Fibroblast of pulmonary artery (primary cell): ENCODE measurements around the gene ZNF30.

Source experiments
- DNase-seq: peaks from one replicate; pipeline ENCODE4 v3.0.0-alpha.2; 2010; ENCODE audit warnings: low read depth
- H3K4me3 ChIP-seq: replicated peaks from 2 replicates; pipeline ENCODE4 v1.5.1; 2011; ENCODE audit warnings: low read depth, mild to moderate bottlenecking, control low read depth, low read length, moderate library complexity
- CTCF ChIP-seq: IDR thresholded peaks from 2 replicates; pipeline ENCODE4 v1.5.1; 2011; ENCODE audit warnings: mild to moderate bottlenecking, control low read depth, low read length, inconsistent platforms; ENCODE audit errors: missing control alignments

Gene ZNF30

GRCh38 chr19:34975056-34975455, 48.4 kb downstream of the ZNF30 start:
- TF ChIP-seq CTCF: no peak
- DNase-seq: no peak
- H3K4me3 ChIP-seq: no peak overlapping the region

- H3K4me3 ChIP-seq: no peak overlapping the region
- DNase-seq: no peak
- TF ChIP-seq CTCF: no peak
Measured at GRCh38 chr19:34976611-34977010, 49.9 kb downstream of the ZNF30 start.

DNA sequence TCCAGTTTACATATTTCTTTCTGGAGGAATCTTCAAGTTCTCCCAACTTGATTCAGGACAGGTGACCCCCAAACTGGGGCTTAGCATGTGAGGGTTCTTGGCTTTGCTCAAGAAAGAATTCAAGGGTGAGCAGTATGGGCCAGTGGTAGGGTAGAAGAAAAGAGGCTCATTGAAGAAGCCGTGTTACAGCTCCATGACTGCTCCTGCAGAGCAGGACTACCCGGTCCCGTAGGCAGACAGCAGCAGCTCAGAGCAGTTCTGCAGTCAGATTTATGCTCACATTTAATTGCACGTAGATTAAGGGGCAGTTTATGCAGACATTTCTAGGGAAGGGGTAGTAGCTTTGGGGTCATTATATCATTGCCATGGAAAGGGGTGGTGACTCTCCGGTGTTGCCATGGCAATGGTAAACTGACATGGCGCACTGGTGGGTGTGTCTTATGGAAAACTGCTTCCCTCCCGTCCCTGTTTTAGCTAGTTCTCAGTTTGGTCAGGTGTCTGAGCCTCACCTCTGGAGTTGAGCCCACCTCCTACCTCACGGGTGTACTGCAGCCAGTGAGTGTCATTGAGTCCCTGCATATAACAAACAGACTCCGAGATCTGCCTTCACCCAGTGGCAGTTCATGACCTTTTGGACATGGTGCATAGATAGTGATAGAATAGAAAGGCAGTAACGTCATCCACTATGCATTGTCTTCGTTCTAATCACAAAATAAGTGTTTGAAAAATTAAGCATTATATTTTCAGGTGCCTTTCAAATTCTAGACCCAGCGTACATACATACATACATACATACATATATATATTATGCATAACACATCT, 53.3 kb downstream of the ZNF30 start:
- no peak for TF ChIP-seq CTCF
- DNase-seq: no peak
- H3K4me3 ChIP-seq: no peak overlapping the region

- no peak overlapping the region for H3K4me3 ChIP-seq
- TF ChIP-seq CTCF: no peak
- DNase-seq: no peak
Measured at GRCh38 chr19:34982275-34982674, 55.6 kb downstream of the ZNF30 start.

GRCh38 chr19:34983786-34984185, 57.1 kb downstream of the ZNF30 start:
- no peak for DNase-seq
- no peak for TF ChIP-seq CTCF
- H3K4me3 ChIP-seq: no peak overlapping the region

DNA sequence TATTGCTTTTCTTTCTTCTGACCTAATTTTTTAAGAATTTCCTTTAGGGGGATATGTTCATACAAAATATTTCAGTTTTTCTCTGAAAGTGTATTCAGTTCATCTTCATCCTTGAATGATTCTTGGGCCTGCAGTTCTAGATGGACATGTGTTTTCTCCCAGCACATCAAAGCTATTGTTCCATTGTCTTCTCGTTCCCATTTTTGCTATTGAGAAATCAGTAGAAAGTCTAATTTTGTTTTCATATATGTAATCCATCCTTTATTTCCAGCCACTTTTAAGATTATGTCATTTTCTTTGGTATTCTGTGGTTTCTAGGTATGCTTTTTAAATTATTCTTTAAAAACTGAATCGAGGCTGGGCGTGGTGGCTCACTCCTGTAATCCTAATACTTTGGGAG, 57.6 kb downstream of the ZNF30 start:
- no peak overlapping the region for H3K4me3 ChIP-seq
- DNase-seq: no peak
- no peak for TF ChIP-seq CTCF
